Measurements from ENCODE around the gene C1orf174.

Gene C1orf174

GRCh38 chr1:3917761-3918160, 17.7 kb upstream of the C1orf174 start:
- Histone ChIP-seq H3K36me3 (ENCODE audit: control insufficient read depth, insufficient read depth, low read length) (no peaks in the 10 kb centered on the region), H3K27me3 (ENCODE audit: control insufficient read depth, insufficient read depth, low read length) (no peaks in the 10 kb centered on the region; the same call in 1 of the 2 replicates), H3K9me3 (ENCODE audit: control insufficient read depth, insufficient read depth, low read length) (peaks cover 12% of the 10 kb centered on the region), H3K27ac (ENCODE audit: low read length) (no peak overlapping the region), H3K4me1 (ENCODE audit: control insufficient read depth, insufficient read depth, low read length) (no peaks in the 10 kb centered on the region), H3K4me3 (ENCODE audit: low read length) (no peak overlapping the region)
- WGBS (ENCODE audit: insufficient coverage, insufficient read length) = no CpG with 5 or more reads among the region's 8 CpGs
- no peak for DNase-seq (ENCODE audit: low read depth, low spot score)

GRCh38 chr1:3915551-3916121, 15.6 kb upstream of the C1orf174 start:
- no peak for DNase-seq (ENCODE audit: low read depth, low spot score)
- Histone ChIP-seq H3K4me1 (ENCODE audit: control insufficient read depth, insufficient read depth, low read length) (no peaks in the 10 kb centered on the region), H3K36me3 (ENCODE audit: control insufficient read depth, insufficient read depth, low read length) (no peaks in the 10 kb centered on the region; the same call in 1 of the 2 replicates), H3K9me3 (ENCODE audit: control insufficient read depth, insufficient read depth, low read length) (peaks cover 12% of the 10 kb centered on the region), H3K27me3 (ENCODE audit: control insufficient read depth, insufficient read depth, low read length) (no peaks in the 10 kb centered on the region; the same call in 1 of the 2 replicates), H3K4me3 (ENCODE audit: low read length) (no peak overlapping the region), H3K27ac (ENCODE audit: low read length) (no peak overlapping the region)
- no CpG with 5 or more reads among the region's 15 CpGs for WGBS (ENCODE audit: insufficient coverage, insufficient read length)

GRCh38 chr1:3914911-3915310, 14.8 kb upstream of the C1orf174 start:
- Histone ChIP-seq H3K27ac (ENCODE audit: low read length) (no peak overlapping the region), H3K9me3 (ENCODE audit: control insufficient read depth, insufficient read depth, low read length) (peaks cover 12% of the 10 kb centered on the region), H3K4me3 (ENCODE audit: low read length) (no peak overlapping the region), H3K36me3 (ENCODE audit: control insufficient read depth, insufficient read depth, low read length) (no peaks in the 10 kb centered on the region; the same call in 1 of the 2 replicates), H3K27me3 (ENCODE audit: control insufficient read depth, insufficient read depth, low read length) (no peaks in the 10 kb centered on the region; the same call in 1 of the 2 replicates), H3K4me1 (ENCODE audit: control insufficient read depth, insufficient read depth, low read length) (no peaks in the 10 kb centered on the region)
- whole genome bisulfite sequencing (ENCODE audit: insufficient coverage, insufficient read length) = no CpG with 5 or more reads among the region's 14 CpGs
- DNase-seq (ENCODE audit: low read depth, low spot score) = no peak

GRCh38 chr1:3914331-3914851, 14.3 kb upstream of the C1orf174 start:
- no CpG with 5 or more reads among the region's 21 CpGs for WGBS (ENCODE audit: insufficient coverage, insufficient read length)
- Histone ChIP-seq H3K9me3 (ENCODE audit: control insufficient read depth, insufficient read depth, low read length) (peaks cover 9% of the 10 kb centered on the region), H3K27ac (ENCODE audit: low read length) (no peak overlapping the region), H3K4me3 (ENCODE audit: low read length) (no peak overlapping the region), H3K36me3 (ENCODE audit: control insufficient read depth, insufficient read depth, low read length) (no peaks in the 10 kb centered on the region; the same call in 1 of the 2 replicates), H3K27me3 (ENCODE audit: control insufficient read depth, insufficient read depth, low read length) (no peaks in the 10 kb centered on the region; the same call in 1 of the 2 replicates), H3K4me1 (ENCODE audit: control insufficient read depth, insufficient read depth, low read length) (no peaks in the 10 kb centered on the region)
- no peak for DNase-seq (ENCODE audit: low read depth, low spot score)

GRCh38 chr1:3912809-3913685, 13.0 kb upstream of the C1orf174 start:
- no CpG with 5 or more reads among the region's 23 CpGs for WGBS (ENCODE audit: insufficient coverage, insufficient read length)

GRCh38 chr1:3911981-3912808, 12.1 kb upstream of the C1orf174 start:
- WGBS (ENCODE audit: insufficient coverage, insufficient read length) = no CpG with 5 or more reads among the region's 38 CpGs
- no peak overlapping the region for H3K4me3 ChIP-seq (ENCODE audit: low read length)
- H3K36me3 ChIP-seq (ENCODE audit: control insufficient read depth, insufficient read depth, low read length) = no peaks in the 10 kb centered on the region; the same call in 1 of the 2 replicates
- H3K27me3 ChIP-seq (ENCODE audit: control insufficient read depth, insufficient read depth, low read length) = no peaks in the 10 kb centered on the region; the same call in 1 of the 2 replicates
- H3K9me3 ChIP-seq (ENCODE audit: control insufficient read depth, insufficient read depth, low read length) = peaks cover 3% of the 10 kb centered on the region
- H3K4me1 ChIP-seq (ENCODE audit: control insufficient read depth, insufficient read depth, low read length) = no peaks in the 10 kb centered on the region
- DNase-seq (ENCODE audit: low read depth, low spot score) = no peak
- no peak overlapping the region for H3K27ac ChIP-seq (ENCODE audit: low read length)

More at GRCh38 chr1:3912809-3913685, 13.0 kb upstream of the C1orf174 start:
- DNase-seq (ENCODE audit: low read depth, low spot score) = no peak
- H3K27ac ChIP-seq (ENCODE audit: low read length) = no peak overlapping the region
- H3K9me3 ChIP-seq (ENCODE audit: control insufficient read depth, insufficient read depth, low read length) = peaks cover 8% of the 10 kb centered on the region
- H3K27me3 ChIP-seq (ENCODE audit: control insufficient read depth, insufficient read depth, low read length) = no peaks in the 10 kb centered on the region; the same call in 1 of the 2 replicates
- H3K36me3 ChIP-seq (ENCODE audit: control insufficient read depth, insufficient read depth, low read length) = no peaks in the 10 kb centered on the region; the same call in 1 of the 2 replicates
- H3K4me3 ChIP-seq (ENCODE audit: low read length) = no peak overlapping the region
- no peaks in the 10 kb centered on the region for H3K4me1 ChIP-seq (ENCODE audit: control insufficient read depth, insufficient read depth, low read length)

- H3K9me3 ChIP-seq (ENCODE audit: control insufficient read depth, insufficient read depth, low read length) = peaks cover 2% of the 10 kb centered on the region
- H3K27me3 ChIP-seq (ENCODE audit: control insufficient read depth, insufficient read depth, low read length) = no peaks in the 10 kb centered on the region; the same call in 1 of the 2 replicates
- H3K4me1 ChIP-seq (ENCODE audit: control insufficient read depth, insufficient read depth, low read length) = no peaks in the 10 kb centered on the region
- H3K36me3 ChIP-seq (ENCODE audit: control insufficient read depth, insufficient read depth, low read length) = no peaks in the 10 kb centered on the region; the same call in 1 of the 2 replicates
- DNase-seq (ENCODE audit: low read depth, low spot score) = peak; percentile 50
- H3K27ac ChIP-seq (ENCODE audit: low read length) = no peak overlapping the region
- no peak overlapping the region for H3K4me3 ChIP-seq (ENCODE audit: low read length)
- no CpG with 5 or more reads among the region's 35 CpGs for WGBS (ENCODE audit: insufficient coverage, insufficient read length)
Observed at GRCh38 chr1:3910857-3911845, 11.1 kb upstream of the C1orf174 start.

GRCh38 chr1:3910049-3910731, 10.1 kb upstream of the C1orf174 start:
- no peaks in the 10 kb centered on the region for H3K27me3 ChIP-seq (ENCODE audit: control insufficient read depth, insufficient read depth, low read length)
- no peaks in the 10 kb centered on the region for H3K4me1 ChIP-seq (ENCODE audit: control insufficient read depth, insufficient read depth, low read length)
- no peaks in the 10 kb centered on the region; the same call in 1 of the 2 replicates for H3K9me3 ChIP-seq (ENCODE audit: control insufficient read depth, insufficient read depth, low read length)
- DNase-seq (ENCODE audit: low read depth, low spot score) = no peak
- no peak overlapping the region for H3K4me3 ChIP-seq (ENCODE audit: low read length)
- WGBS (ENCODE audit: insufficient coverage, insufficient read length) = no CpG with 5 or more reads among the region's 30 CpGs
- H3K36me3 ChIP-seq (ENCODE audit: control insufficient read depth, insufficient read depth, low read length) = no peaks in the 10 kb centered on the region; the same call in 1 of the 2 replicates
- H3K27ac ChIP-seq (ENCODE audit: low read length) = no peak overlapping the region

GRCh38 chr1:3909615-3910014, 9.5 kb upstream of the C1orf174 start:
- Histone ChIP-seq H3K4me3 (ENCODE audit: low read length) (no peak overlapping the region), H3K9me3 (ENCODE audit: control insufficient read depth, insufficient read depth, low read length) (no peaks in the 10 kb centered on the region; the same call in 1 of the 2 replicates), H3K27me3 (ENCODE audit: control insufficient read depth, insufficient read depth, low read length) (no peaks in the 10 kb centered on the region), H3K4me1 (ENCODE audit: control insufficient read depth, insufficient read depth, low read length) (no peaks in the 10 kb centered on the region), H3K36me3 (ENCODE audit: control insufficient read depth, insufficient read depth, low read length) (no peaks in the 10 kb centered on the region; the same call in 1 of the 2 replicates), H3K27ac (ENCODE audit: low read length) (no peak overlapping the region)
- DNase-seq (ENCODE audit: low read depth, low spot score) = no peak
- no CpG with 5 or more reads among the region's 7 CpGs for WGBS (ENCODE audit: insufficient coverage, insufficient read length)

All from iPS DF 6.9 (cell line).